ENCODE results near the gene TDRD9. TPM values are rescaled to one million over a fixed set of nuclear protein-coding genes. Genes with fewer than 3 reads are reported as not detected.

Gene TDRD9
- total RNA-seq, 2 donors from 2014 or later, result 1.6 to 4.6 TPM

DNA sequence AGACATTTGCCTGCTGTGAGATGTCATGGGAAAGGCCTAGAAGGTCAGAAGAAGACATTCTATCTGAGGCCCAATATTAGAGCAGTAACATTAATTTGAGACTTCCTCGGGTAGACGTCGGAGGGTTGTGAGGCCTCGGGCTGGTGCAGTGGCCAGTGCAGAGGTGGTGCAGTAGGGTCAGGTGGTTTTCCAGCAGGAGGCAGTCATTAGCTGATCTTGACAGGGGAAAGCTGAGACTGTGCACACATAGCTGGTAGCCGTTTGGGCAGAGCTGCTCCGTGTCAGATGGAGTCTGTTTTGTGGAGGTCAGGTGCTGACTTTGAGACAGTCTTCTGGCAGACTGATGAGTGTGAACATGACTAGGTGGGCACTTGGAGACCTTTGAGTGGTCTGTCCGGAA is 91.5 kb downstream of the TDRD9 start:
- Mint-ChIP-seq H3K4me3 (no peak overlapping the region), H3K27ac (no peak overlapping the region), H3K27me3 (ENCODE audit: low read depth) (peaks cover 22% of the 10 kb centered on the region), H3K4me1 (ENCODE audit: low read depth) (no peaks in the 10 kb centered on the region), H3K36me3 (ENCODE audit: insufficient read depth in 2 of 2) (no peaks in the 10 kb centered on the region), H3K9me3 (no peaks in the 10 kb centered on the region)
- no peak for DNase-seq
- ATAC-seq (replicated peaks in 1 of 2), result no peak

DNA sequence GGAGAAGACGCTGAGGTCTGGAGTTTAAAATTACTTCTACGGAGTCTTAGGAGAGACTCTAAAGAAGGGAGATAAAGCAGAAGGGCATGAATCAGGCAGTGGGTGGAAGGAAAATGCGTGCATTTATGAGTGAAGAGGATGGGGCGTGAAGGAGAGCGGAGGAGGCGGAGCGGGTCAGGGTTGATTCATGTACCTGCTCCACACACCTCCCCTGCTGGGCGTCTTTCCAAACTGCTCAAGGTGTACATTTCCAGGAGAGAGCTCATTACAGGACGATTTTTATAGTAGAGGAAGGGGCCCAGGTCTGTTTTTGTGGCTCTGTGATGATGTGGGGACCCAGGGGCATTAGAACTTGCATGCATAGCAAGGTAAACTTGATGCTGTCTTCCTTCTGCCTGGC is 92.2 kb downstream of the TDRD9 start:
- no peak overlapping the region for H3K4me3 Mint-ChIP-seq
- no peaks in the 10 kb centered on the region for H3K9me3 Mint-ChIP-seq
- H3K27ac Mint-ChIP-seq, result no peak overlapping the region
- ATAC-seq (replicated peaks in 1 of 2), result no peak
- no peaks in the 10 kb centered on the region for H3K4me1 Mint-ChIP-seq (ENCODE audit: low read depth)
- H3K27me3 Mint-ChIP-seq (ENCODE audit: low read depth), result peaks cover 23% of the 10 kb centered on the region
- H3K36me3 Mint-ChIP-seq (ENCODE audit: insufficient read depth in 2 of 2), result no peaks in the 10 kb centered on the region
- no peak for DNase-seq

DNA sequence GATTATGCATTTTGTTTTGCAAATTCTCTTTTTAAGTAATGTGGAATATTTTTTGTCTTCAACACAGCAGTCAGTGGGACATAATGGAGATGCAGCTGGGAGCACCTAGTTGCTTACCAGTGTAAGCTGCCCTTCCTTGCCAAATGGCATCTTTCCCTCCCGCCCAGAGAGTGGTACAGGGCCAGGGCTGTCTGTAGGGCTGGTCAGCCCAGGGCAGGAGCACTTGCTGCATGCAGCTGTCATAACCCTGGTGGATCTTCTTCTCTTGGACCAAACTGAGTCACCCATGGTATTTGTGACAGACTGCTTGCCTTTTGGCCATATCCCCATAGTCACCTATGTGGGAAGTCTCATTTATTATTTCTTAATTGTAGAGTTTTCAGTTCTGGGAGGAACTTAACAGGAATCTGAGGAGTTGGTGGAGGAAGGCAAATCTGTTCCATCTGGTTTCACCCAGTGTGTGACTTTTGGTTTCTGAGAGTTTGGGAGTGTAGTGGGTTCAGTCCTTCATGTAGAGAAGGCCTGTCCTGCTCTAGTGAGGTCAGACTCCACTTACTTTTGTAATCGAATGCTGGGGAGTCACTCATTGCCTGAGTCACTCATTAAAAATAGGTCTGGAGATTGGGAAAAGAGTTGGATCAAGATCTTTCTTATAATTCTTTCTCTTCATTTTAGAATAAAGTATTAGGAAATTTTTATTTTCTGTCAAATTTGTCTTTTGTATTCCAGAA is 95.2 kb downstream of the TDRD9 start:
- ATAC-seq (replicated peaks in 1 of 2) (no peak), DNase-seq (no peak)
- Mint-ChIP-seq H3K4me3 (no peak overlapping the region), H3K36me3 (ENCODE audit: insufficient read depth in 2 of 2) (no peaks in the 10 kb centered on the region), H3K27ac (no peak overlapping the region), H3K9me3 (no peaks in the 10 kb centered on the region), H3K27me3 (ENCODE audit: low read depth) (peaks cover 32% of the 10 kb centered on the region), H3K4me1 (ENCODE audit: low read depth) (no peaks in the 10 kb centered on the region)

DNA sequence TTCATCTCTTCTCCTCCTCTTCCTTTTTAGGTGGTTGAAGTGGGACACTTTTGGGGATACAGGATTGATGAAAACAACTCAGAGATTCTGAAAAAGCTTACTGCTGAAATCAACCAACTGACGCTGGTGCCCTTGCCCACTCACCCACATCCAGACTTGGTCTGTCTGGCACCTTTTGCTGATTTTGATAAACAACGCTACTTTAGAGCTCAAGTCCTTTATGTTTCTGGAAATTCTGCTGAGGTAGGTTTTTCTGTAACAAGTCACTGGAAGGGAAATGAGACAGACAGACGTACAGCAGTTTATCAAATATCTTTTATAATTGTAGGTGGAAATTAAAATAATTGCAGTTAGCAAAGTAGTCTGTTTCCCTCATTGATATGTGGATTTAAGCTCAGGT is 97.3 kb downstream of the TDRD9 start:
- peaks cover 31% of the 10 kb centered on the region for H3K27me3 Mint-ChIP-seq (ENCODE audit: low read depth)
- ATAC-seq (replicated peaks in 1 of 2), result no peak
- DNase-seq, result no peak
- H3K9me3 Mint-ChIP-seq, result no peaks in the 10 kb centered on the region
- H3K4me1 Mint-ChIP-seq (ENCODE audit: low read depth), result no peaks in the 10 kb centered on the region
- no peak overlapping the region for H3K4me3 Mint-ChIP-seq
- no peaks in the 10 kb centered on the region for H3K36me3 Mint-ChIP-seq (ENCODE audit: insufficient read depth in 2 of 2)
- H3K27ac Mint-ChIP-seq, result no peak overlapping the region

DNA sequence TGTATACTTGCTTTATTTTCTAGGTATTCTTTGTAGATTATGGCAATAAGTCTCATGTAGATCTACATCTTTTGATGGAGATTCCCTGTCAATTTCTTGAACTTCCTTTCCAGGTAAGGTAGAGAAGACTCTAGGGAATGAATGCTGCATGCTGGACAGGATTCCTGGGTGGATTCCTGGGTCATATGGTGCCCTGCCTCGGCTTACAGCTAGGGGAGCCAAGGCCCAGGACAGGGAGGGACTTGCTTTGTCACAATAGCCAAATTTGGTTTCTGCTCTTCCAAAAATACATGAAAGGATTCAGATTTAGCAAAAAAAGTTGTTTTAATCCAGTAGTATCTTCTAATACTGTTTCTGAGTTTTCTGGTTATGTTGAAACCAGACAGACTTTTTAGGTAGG is 97.8 kb downstream of the TDRD9 start:
- Mint-ChIP-seq H3K4me3 (no peak overlapping the region), H3K4me1 (ENCODE audit: low read depth) (no peaks in the 10 kb centered on the region), H3K27me3 (ENCODE audit: low read depth) (peaks cover 31% of the 10 kb centered on the region), H3K36me3 (ENCODE audit: insufficient read depth in 2 of 2) (no peaks in the 10 kb centered on the region), H3K9me3 (no peaks in the 10 kb centered on the region), H3K27ac (no peak overlapping the region)
- ATAC-seq (replicated peaks in 1 of 2), result no peak
- no peak for DNase-seq

DNA sequence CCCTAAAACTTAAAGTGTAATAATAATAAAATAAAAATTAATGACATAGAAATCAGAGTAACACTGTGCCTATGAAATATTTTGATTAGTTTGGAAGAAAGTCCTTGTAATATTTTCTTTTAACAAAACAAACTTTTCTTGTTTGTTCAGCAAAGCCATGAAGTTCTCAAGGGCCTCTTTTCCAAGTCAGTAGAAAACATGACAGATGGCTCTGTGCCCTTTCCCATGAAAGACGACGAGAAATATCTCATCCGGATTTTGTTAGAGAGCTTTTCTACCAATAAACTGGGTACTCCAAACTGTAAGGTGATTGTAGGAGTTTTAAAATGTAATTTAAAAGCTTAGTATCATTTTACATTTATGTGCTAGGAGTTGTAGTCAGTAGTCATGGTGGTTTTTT is 102.7 kb downstream of the TDRD9 start:
- H3K27me3 Mint-ChIP-seq (ENCODE audit: low read depth), result peaks cover 17% of the 10 kb centered on the region
- DNase-seq, result no peak
- no peak overlapping the region for H3K4me3 Mint-ChIP-seq
- no peaks in the 10 kb centered on the region for H3K9me3 Mint-ChIP-seq
- no peak for ATAC-seq (replicated peaks in 1 of 2)
- H3K27ac Mint-ChIP-seq, result no peak overlapping the region
- no peaks in the 10 kb centered on the region for H3K36me3 Mint-ChIP-seq (ENCODE audit: insufficient read depth in 2 of 2)
- H3K4me1 Mint-ChIP-seq (ENCODE audit: low read depth), result no peaks in the 10 kb centered on the region

DNA sequence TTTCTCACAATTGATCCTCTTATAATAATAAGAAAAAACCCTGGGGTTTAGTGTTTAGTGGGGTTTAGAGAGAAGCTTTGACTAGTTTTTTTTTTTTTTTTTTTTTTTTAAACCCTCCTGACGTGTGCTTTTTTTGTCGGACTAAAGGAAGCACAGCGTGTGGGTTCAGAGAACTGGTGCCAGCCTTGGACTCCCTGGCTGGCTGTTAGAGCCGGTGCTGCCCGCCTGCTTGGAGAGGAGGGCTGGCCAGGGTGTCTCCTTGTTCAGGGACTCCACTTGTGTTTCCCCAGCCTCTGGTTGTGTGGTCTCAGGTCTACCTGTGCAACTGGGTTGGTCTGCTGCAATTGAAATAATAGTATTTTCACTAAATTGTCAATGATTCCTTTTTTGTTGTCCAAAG is 103.1 kb downstream of the TDRD9 start:
- Mint-ChIP-seq H3K4me3 (no peak overlapping the region), H3K27ac (no peak overlapping the region), H3K27me3 (ENCODE audit: low read depth) (peaks cover 16% of the 10 kb centered on the region), H3K4me1 (ENCODE audit: low read depth) (no peaks in the 10 kb centered on the region), H3K9me3 (no peaks in the 10 kb centered on the region), H3K36me3 (ENCODE audit: insufficient read depth in 2 of 2) (no peaks in the 10 kb centered on the region)
- ATAC-seq (replicated peaks in 1 of 2) (no peak), DNase-seq (no peak)

DNA sequence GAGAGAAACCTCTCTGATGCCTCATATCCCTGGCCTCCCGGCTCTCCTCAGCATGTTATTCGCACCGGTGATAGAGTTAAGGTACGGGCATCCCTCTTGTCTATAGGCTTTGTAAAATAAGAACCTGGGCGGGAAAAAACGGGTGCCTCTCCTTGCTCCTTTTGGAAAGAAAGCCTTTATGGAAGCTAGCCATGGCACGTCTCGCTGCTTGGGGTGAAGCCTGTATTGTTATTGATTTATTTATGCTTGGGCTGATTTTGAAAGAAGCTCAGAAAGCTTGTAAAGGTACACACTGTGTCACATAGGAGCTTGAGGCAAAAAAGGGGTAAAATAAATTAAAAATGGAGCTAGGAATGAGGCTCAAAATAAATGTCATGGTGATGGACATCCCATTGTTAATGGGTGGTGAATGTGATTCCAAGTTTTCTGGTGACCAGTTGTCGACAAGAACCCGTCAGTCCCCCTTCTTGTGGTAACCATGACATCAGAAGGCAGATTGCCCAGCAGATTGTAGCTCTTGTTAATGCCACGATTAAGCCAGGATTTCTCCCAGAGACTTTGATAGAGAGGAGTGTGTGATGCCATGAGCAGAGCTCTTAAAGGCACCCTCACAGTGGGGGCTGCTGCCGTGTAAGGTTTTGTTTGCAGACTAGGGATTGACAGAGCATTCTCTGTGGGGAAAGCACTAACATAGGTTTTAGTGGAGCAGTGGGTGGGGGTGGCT is 106.9 kb downstream of the TDRD9 start:
- Mint-ChIP-seq H3K27me3 (ENCODE audit: low read depth) (peaks cover 11% of the 10 kb centered on the region), H3K36me3 (ENCODE audit: insufficient read depth in 2 of 2) (no peaks in the 10 kb centered on the region), H3K4me3 (no peak overlapping the region), H3K4me1 (ENCODE audit: low read depth) (no peaks in the 10 kb centered on the region), H3K27ac (no peak overlapping the region), H3K9me3 (no peaks in the 10 kb centered on the region)
- DNase-seq, result no peak
- ATAC-seq (replicated peaks in 1 of 2), result no peak

DNA sequence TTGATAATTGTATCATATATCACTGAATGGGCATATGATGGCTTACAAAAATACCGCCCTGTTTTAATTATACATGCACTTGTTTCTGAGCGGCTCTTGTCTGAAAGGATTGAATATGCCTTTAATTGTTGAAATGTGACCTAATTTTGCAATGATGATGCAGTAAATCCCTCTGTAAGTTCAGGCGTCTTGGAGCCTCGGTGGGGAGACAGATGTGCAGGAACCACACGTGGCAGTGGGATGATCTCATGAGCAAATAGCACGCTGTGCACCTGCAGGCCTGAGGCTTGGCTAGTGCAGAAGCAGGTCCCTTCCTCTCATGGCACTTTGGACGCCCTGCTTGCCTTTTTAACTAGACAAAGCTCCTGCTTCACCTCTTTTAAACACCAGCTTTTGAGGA is 108.0 kb downstream of the TDRD9 start:
- no peaks in the 10 kb centered on the region for H3K4me1 Mint-ChIP-seq (ENCODE audit: low read depth)
- no peaks in the 10 kb centered on the region for H3K9me3 Mint-ChIP-seq

DNA sequence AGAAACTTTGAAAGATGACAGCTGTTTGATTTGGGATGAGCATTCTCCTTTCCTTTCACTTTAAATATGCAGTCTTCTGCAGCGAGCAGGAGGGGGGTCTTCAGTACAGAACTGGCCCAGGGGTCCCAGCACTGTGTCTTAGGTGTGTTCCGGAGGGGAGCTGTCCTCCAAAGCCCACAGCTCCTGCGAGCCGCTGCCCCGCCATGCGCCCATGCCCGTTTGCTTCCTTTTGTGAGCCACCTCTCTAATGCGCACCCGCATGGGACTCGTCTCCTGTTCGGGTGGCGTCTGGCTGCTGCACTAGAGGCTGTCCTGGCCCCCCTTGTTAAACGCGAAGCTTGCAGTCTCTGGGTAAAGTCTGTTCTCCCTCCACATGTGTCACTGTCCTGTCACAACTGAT is 108.8 kb downstream of the TDRD9 start:
- ATAC-seq (replicated peaks in 1 of 2) (no peak), DNase-seq (no peak)
- Mint-ChIP-seq H3K36me3 (ENCODE audit: insufficient read depth in 2 of 2) (no peaks in the 10 kb centered on the region), H3K27ac (no peak overlapping the region), H3K4me1 (ENCODE audit: low read depth) (no peaks in the 10 kb centered on the region), H3K27me3 (ENCODE audit: low read depth) (peaks cover 17% of the 10 kb centered on the region), H3K4me3 (no peak overlapping the region), H3K9me3 (no peaks in the 10 kb centered on the region)

More for the DNA sequence above, 108.0 kb downstream of the TDRD9 start:
- peaks cover 17% of the 10 kb centered on the region for H3K27me3 Mint-ChIP-seq (ENCODE audit: low read depth)
- DNase-seq, result no peak
- H3K27ac Mint-ChIP-seq, result no peak overlapping the region
- no peak overlapping the region for H3K4me3 Mint-ChIP-seq
- no peaks in the 10 kb centered on the region for H3K36me3 Mint-ChIP-seq (ENCODE audit: insufficient read depth in 2 of 2)
- ATAC-seq (replicated peaks in 1 of 2), result no peak

DNA sequence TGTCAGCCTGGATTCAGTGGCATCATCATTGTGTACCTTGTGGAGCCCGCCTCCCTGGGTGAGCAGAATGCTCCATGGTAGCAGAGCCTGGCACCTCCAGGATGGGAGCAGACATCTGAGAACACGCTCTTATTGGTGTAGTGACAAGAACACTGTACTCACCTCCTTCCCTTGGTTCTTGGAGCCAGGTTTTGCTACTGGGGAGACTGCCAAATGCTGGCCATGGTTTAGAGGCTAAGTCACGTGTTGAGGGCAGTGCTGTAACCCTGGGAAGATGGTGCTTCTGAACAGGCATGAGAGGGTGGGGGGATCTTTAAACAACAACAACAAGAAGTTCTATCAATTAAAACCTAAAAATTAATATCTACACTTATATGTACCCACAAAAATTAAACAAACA is 109.6 kb downstream of the TDRD9 start:
- H3K9me3 Mint-ChIP-seq, result no peaks in the 10 kb centered on the region
- no peaks in the 10 kb centered on the region for H3K4me1 Mint-ChIP-seq (ENCODE audit: low read depth)
- DNase-seq (no peak), ATAC-seq (replicated peaks in 1 of 2) (no peak)
- H3K4me3 Mint-ChIP-seq, result no peak overlapping the region
- peaks cover 17% of the 10 kb centered on the region for H3K27me3 Mint-ChIP-seq (ENCODE audit: low read depth)
- no peak overlapping the region for H3K27ac Mint-ChIP-seq
- no peaks in the 10 kb centered on the region for H3K36me3 Mint-ChIP-seq (ENCODE audit: insufficient read depth in 2 of 2)

DNA sequence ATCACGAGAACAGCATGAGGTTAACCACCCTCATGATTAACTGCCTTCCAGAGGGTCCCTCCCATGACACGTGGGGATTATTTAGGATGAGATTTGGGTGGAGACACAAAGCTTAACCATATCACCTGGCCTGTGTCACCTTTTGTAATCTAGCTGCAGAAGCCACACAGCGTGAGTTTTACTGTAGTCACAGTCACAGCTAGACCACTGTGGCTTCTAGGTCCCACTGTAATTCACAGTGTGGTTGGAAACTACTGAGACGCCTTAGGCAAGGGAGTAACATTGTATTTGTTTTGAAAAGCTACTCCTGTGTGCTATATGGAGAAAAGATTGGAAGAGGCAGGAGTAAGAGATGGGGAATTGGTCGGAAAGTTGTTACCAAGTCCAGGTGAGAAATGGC is 111.0 kb downstream of the TDRD9 start:
- DNase-seq (no peak), ATAC-seq (replicated peaks in 1 of 2) (no peak)
- Mint-ChIP-seq H3K4me1 (ENCODE audit: low read depth) (no peaks in the 10 kb centered on the region), H3K36me3 (ENCODE audit: insufficient read depth in 2 of 2) (no peaks in the 10 kb centered on the region), H3K27ac (no peak overlapping the region), H3K9me3 (no peaks in the 10 kb centered on the region), H3K27me3 (ENCODE audit: low read depth) (peaks cover 17% of the 10 kb centered on the region), H3K4me3 (no peak overlapping the region)

DNA sequence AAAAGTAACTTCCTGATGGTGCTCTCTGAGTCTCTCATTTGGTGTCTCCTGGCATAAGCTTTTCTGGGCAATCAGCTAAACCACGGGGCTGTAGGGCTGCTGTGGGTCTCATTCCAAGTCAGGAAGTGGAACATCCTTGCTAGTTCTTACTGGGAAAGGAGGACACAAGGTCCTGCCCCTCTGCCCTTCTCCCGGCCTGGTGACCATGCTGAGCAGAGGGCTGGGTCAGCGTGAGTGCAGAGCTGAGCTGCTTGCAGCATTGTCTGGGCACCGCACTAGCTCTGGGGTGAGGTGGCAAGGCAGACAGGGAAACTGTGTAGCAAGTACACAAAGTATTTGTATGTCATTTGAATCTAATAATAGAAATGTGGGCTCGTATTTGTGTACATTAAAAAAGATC is 112.3 kb downstream of the TDRD9 start:
- ATAC-seq (replicated peaks in 1 of 2), result no peak
- no peak for DNase-seq
- H3K27me3 Mint-ChIP-seq (ENCODE audit: low read depth), result peaks cover 17% of the 10 kb centered on the region
- H3K4me1 Mint-ChIP-seq (ENCODE audit: low read depth), result no peaks in the 10 kb centered on the region
- H3K9me3 Mint-ChIP-seq, result no peaks in the 10 kb centered on the region
- no peak overlapping the region for H3K4me3 Mint-ChIP-seq
- H3K27ac Mint-ChIP-seq, result no peak overlapping the region
- H3K36me3 Mint-ChIP-seq (ENCODE audit: insufficient read depth in 2 of 2), result no peaks in the 10 kb centered on the region
